Gastroesophageal sphincter (tissue), 4 donors: ENCODE measurements around the gene TSACC. TPM values are rescaled to one million over a fixed set of nuclear protein-coding genes. Genes with fewer than 3 reads are reported as not detected.
"Not testable (repeated sequence)": the region's sequence is repeated elsewhere in the genome, so short reads cannot be mapped to it uniquely, and the experiment has no call there.

Experiments used
- ATAC-seq: fragments of 150-250 bp; one replicate; pipeline ENCODE4 v1.9.1; 2016; ENCODE audit warnings: mild to moderate bottlenecking, moderate library complexity
- H3K27ac ChIP-seq, 4 donors: fragments of 200-600 bp; sonication (generic) in 3 of 4; 1 replicate in 3 of 4; 2 replicates in 1 of 4; pipeline ENCODE4 v1.5.1; 2016 to 2019
- H3K27me3 ChIP-seq: fragments of 200-600 bp; sonication (generic); one replicate; pipeline ENCODE4 v1.5.1; 2019
- H3K36me3 ChIP-seq, 2 donors: fragments of 200-600 bp; sonication (generic); one replicate each; pipeline ENCODE4 v1.5.1; 2019; ENCODE audit warnings: control low read depth in 1 of 2
- H3K4me1 ChIP-seq, 3 donors: fragments of 200-600 bp; sonication (generic); 1 replicate in 2 of 3; 2 replicates in 1 of 3; pipeline ENCODE4 v1.5.1; 2016 to 2019; ENCODE audit warnings: control low read depth in 2 of 3
- H3K4me3 ChIP-seq, 2 donors: fragments of 200-600 bp; sonication (generic); one replicate each; pipeline ENCODE4 v1.5.1; 2019; ENCODE audit warnings: mild to moderate bottlenecking in 1 of 2, moderate library complexity in 1 of 2
- H3K9me3 ChIP-seq, 3 donors: fragments of 200-600 bp; sonication (generic); one replicate each; pipeline ENCODE4 v1.5.1; 2017 to 2019; ENCODE audit warnings: control low read depth in 2 of 3
- CTCF ChIP-seq, 4 experiments: fragments of 200-600 bp in 2 of 4; fragments of 450-650 bp in 2 of 4; sonication (generic) in 1 of 4; IDR thresholded peaks; one replicate each; pipeline ENCODE4 v1.5.1; 2017 to 2019; ENCODE audit warnings: antibody characterized with exemption in 4 of 4, mild to moderate bottlenecking in 2 of 4, moderate library complexity in 2 of 4
- EP300 ChIP-seq: sonication (generic); formaldehyde crosslinking; IDR thresholded peaks from one replicate; pipeline ENCODE4 v1.6.1; 2017; ENCODE audit warnings: antibody characterized with exemption, mild to moderate bottlenecking
- POLR2A ChIP-seq, 2 donors: fragments of 450-650 bp; IDR thresholded peaks; one replicate each; pipeline ENCODE4 v1.6.1; 2017; ENCODE audit warnings: antibody characterized with exemption in 2 of 2, mild to moderate bottlenecking in 2 of 2, moderate library complexity in 1 of 2
- POLR2AphosphoS5 ChIP-seq: sonication (generic); formaldehyde crosslinking; IDR thresholded peaks from one replicate; pipeline ENCODE4 v1.6.1; 2017; ENCODE audit warnings: antibody characterized with exemption
- WGBS, 2 donors: methylation state at CpG; one replicate each; pipeline ENCODE4 v1.1.5; 2018; ENCODE audit warnings: low coverage in 1 of 2; 5-methylcytosine and 5-hydroxymethylcytosine counted together
- total RNA-seq, 4 donors: library from RNA; depleted of rRNA; stranded (reverse); fragments of >200 nt; gene quantifications; one replicate each; pipeline ENCODE4 v1.1.0, GENCODE V29; 2016

TSACC gene
- total RNA-seq, 4 donors from 2014 or later = not detected

GRCh38 chr1:156368157-156368658 is 29.9 kb downstream of the TSACC start:
- Histone ChIP-seq H3K27ac (no peak overlapping the region), H3K9me3 (no peaks in the 10 kb centered on the region), H3K4me1 (peaks cover 0 to 9% (median 0%) of the 10 kb centered on the region in 3 donors), H3K4me3 (no peak overlapping the region), H3K27me3 (peaks cover 97% of the 10 kb centered on the region), H3K36me3 (no peaks in the 10 kb centered on the region)
- 85 to 97% methylated on average over 4 to 6 of the region's 7 CpGs for WGBS, 2 donors
- no peak for ATAC-seq
- TF ChIP-seq CTCF (IDR thresholded peaks at IDR 0.05) = no peak
- no peak for TF ChIP-seq POLR2A (IDR thresholded peaks at IDR 0.05)
- no peak for TF ChIP-seq EP300
- no peak for TF ChIP-seq POLR2AphosphoS5

GRCh38 chr1:156368889-156369684 is 30.8 kb downstream of the TSACC start, which contains the start of gene RHBG:
Gene RHBG, plus strand, starts transcription at chr1:156369211. Its CDS starts 39 bp downstream, at chr1:156369250.
- 80% methylated on average over 1 of the region's 48 CpGs; no CpG with 5 or more reads in 1 of the 2 donors for WGBS, 2 donors
- TF ChIP-seq POLR2AphosphoS5 (no peak), CTCF (IDR thresholded peaks at IDR 0.05) (no peak), POLR2A (IDR thresholded peaks at IDR 0.05) (no peak), EP300 (no peak)
- H3K27ac ChIP-seq = no peak within 1 kb of the TSS
- H3K36me3 ChIP-seq = no peaks in the 10 kb centered on the region
- H3K4me3 ChIP-seq = peak within 1 kb of the TSS in 1 of 2 donors; percentile 42
- peaks cover 0 to 9% (median 0%) of the 10 kb centered on the region in 3 donors for H3K4me1 ChIP-seq
- no peaks in the 10 kb centered on the region for H3K9me3 ChIP-seq
- ATAC-seq = no peak
- H3K27me3 ChIP-seq = peaks cover 96% of the 10 kb centered on the region

GRCh38 chr1:156369685-156370286 is 31.5 kb downstream of the TSACC start:
- H3K4me1 ChIP-seq, H3K27ac ChIP-seq, H3K9me3 ChIP-seq, ATAC-seq, H3K36me3 ChIP-seq, H3K4me3 ChIP-seq: not testable (repeated sequence)
- WGBS, 2 donors = 90% methylated on average over 2 to 3 of the region's 10 CpGs
- peaks cover 96% of the 10 kb centered on the region for H3K27me3 ChIP-seq

- H3K9me3 ChIP-seq = no peaks in the 10 kb centered on the region
- no peak for ATAC-seq
- H3K27me3 ChIP-seq = peaks cover 84% of the 10 kb centered on the region
- H3K36me3 ChIP-seq = no peaks in the 10 kb centered on the region
- H3K27ac ChIP-seq = no peak overlapping the region
- H3K4me1 ChIP-seq = peaks cover 0 to 9% (median 0%) of the 10 kb centered on the region in 3 donors
- TF ChIP-seq CTCF (IDR thresholded peaks at IDR 0.05) (no peak), POLR2A (IDR thresholded peaks at IDR 0.05) (no peak), EP300 (no peak), POLR2AphosphoS5 (no peak)
- H3K4me3 ChIP-seq = no peak overlapping the region
- 40 to 45% methylated on average over 3 to 4 of the region's 7 CpGs for WGBS, 2 donors
These were observed 33.4 kb downstream of the TSACC start for GRCh38 chr1:156371553-156372264.

GRCh38 chr1:156372265-156372586 is 33.9 kb downstream of the TSACC start:
- H3K36me3 ChIP-seq = no peaks in the 10 kb centered on the region
- no peak for TF ChIP-seq EP300
- TF ChIP-seq CTCF (IDR thresholded peaks at IDR 0.05) = no peak
- no peak for TF ChIP-seq POLR2AphosphoS5
- no peak for TF ChIP-seq POLR2A (IDR thresholded peaks at IDR 0.05)
- ATAC-seq = no peak
- H3K4me3 ChIP-seq = no peak overlapping the region
- H3K27ac ChIP-seq = no peak overlapping the region
- H3K27me3 ChIP-seq = peaks cover 82% of the 10 kb centered on the region
- no peaks in the 10 kb centered on the region for H3K9me3 ChIP-seq
- H3K4me1 ChIP-seq = peaks cover 0 to 9% (median 0%) of the 10 kb centered on the region in 3 donors
